Ammon's horn (tissue), 1 donor: ENCODE results near the gene MED25.

Source experiments
- DNase-seq: peaks from one replicate; pipeline ENCODE4 v3.0.0-alpha.2; 2016; ENCODE audit warnings: low spot score

Gene MED25

DNA sequence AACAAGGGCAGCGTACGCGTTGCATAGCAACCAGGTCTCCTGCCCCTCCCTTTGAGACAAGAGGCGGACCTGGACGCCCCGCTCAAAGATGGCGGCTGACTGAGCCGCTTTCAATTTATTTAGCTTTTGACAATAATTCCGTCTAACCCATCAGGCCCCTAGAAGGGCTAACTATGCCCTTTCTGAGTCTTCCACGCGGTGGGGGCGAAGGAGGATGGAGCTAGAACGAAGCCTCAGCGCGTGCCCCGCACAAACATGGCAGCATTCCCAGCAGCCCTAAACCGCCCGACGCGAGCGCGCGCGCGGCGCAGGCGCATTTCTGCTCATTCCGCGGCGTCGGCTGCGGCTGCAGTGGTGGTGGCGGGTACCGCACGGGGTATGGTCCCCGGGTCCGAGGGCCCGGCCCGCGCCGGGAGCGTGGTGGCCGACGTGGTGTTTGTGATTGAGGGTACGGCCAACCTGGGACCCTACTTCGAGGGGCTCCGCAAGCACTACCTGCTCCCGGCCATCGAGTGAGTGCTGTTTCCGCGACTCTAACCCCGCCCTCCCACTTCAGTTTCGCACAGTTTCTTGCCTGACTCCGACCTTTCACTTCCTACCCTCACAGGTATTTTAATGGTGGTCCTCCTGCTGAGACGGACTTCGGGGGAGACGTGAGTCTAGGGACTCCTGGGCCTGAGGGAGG, at the start of gene MED25:
TSS of gene MED25 (plus strand) at position 326 of the 685 bp plus-strand sequence. CDS start at position 379, 53 bp downstream.
- DNase-seq: peak; percentile 91

GRCh38 chr19:49770529-49770928, 47.6 kb upstream of the MED25 start:
- no peak for DNase-seq

DNA sequence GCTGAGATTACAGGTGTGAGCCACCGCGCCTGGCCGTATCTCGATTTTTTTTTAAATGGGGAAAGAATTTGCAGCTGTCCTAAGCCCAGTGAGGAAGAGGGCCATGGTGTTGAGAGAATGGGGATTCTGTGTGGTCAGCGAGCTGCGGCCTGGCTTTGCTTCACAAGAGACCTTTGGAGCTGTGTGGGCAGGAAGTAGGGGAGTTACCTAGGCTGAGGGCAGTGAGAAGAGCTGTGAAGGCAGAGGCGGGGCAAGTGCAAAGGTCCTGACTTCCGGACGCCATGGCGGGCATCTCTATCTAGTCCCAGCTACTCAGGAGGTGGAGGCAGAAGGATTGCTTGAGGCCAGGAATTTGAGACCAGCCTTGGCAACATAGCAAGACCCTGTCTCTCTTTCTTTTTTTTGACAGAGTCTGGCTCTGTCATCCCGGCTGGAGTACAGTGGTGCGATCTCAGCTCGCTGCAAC, 46.4 kb upstream of the MED25 start:
- DNase-seq: no peak

GRCh38 chr19:49772850-49773432, 45.1 kb upstream of the MED25 start:
- DNase-seq: no peak

GRCh38 chr19:49773663-49774350, 44.3 kb upstream of the MED25 start:
- no peak for DNase-seq

- DNase-seq: no peak
Measured at GRCh38 chr19:49774969-49775368, 43.1 kb upstream of the MED25 start.

DNA sequence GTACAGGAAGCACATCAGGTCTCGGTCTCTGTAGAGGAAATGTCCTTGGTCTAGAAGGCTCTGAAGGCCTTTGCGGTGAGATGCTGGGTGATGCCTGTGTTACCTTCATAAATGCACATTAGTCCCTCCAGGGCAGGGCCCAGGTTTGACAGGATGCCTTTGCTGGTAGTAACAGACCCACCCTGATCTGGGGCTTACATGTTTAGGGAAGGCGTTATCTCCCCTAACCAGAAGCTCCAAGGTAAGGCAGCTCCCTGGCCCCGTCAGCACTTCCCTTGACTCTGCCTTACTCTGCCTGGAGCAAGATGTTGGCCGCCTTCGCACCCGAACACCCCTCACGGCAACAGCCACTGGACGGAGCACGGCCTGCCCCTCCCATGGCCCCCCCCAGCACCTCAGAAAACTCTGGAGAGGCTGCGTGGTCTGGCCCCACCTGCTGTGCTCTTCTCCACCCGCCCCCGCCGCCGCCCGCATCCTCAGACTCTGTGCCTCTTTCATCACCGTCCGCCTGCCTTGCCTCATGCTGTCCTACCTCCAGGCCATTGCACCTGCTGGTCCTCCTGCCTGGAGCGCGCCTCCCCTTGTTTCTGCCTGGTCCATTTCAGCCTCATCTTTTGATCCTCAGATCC, 42.2 kb upstream of the MED25 start:
- DNase-seq: no peak

DNA sequence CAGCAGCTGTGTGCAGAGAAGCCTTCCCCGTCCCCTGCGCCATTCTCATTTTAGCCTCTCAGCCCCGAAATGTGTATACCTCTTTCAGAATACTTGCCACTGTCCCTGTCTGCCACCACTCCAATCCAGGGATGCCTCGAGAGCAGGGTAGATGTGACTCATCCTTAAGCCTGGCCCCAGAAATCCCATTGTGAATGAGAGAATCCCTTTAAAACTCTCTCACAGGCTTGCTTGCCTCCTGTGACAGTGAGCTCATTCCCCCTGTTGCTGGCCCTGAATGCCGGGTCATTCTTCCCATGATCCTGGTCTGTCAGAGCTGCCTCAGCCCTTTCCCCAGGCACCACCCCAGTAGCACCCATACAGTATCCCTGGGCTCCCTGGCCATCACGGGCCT, 41.7 kb upstream of the MED25 start:
- no peak for DNase-seq

- DNase-seq: no peak
Measured at GRCh38 chr19:49779731-49780555, 38.1 kb upstream of the MED25 start.

- no peak for DNase-seq
Measured at GRCh38 chr19:49780861-49781260, 37.2 kb upstream of the MED25 start.

DNA sequence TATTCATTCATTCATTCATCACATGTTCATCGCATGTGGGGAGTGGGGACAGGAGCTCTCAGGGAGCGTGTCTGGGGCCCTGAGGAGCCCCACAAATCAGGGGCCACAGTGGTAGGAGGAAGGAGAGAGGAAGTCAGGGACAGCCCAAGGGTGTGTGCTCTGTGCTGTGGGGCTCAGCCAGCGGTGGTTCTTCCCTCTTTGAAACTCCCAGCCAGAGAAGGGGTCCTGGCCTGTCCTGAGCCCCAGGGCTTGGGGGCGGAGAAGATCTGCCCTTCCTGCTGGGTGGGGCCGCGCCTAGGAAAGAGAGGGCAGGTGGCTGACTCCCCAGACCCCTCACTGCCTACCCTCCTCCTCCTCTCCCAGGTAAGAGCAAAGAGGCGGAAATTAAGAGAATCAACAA, 36.7 kb upstream of the MED25 start:
- no peak for DNase-seq

- no peak for DNase-seq
Measured at GRCh38 chr19:49782515-49782914, 35.6 kb upstream of the MED25 start.

DNA sequence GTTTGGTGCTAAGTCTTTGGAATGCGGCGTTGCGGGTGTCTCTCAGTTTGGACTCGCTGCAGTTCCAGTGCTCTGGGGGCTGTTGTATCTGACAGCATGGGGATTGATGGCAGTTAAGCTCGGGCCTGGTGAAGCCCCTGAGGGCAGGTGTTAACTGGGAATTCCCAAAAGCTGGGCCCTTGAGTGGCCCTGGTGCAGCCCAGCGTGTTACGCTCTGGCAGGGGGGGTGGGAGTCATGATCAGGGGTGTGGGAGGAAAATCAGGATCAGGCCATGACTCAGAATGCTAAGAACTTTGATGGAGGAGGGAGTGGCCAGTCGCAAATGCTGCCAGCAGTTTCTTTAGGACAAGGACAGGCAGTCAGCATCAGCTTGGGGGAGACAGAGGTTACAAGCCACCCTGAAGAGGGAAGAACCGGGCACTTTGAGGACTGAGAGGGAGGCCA, 31.7 kb upstream of the MED25 start:
- no peak for DNase-seq

DNA sequence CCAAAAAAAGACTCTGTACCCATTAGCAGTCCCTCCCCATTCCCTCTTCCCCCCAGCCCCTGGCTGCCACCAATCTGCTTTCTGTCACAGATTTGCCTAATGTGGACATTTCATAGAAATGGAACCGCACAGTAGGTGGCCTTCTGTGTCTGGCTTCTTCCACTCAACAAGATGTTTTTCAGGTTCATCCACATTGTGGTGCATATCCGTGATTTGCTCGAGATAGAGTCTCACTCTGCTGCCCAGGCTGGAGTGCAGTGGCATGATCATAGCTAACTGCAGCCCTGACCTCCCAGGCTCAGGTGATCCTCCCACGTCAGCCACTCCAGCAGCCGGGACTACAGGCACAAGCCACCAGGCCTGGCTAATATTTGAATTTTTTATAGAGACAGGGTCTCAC, 30.3 kb upstream of the MED25 start:
- no peak for DNase-seq

GRCh38 chr19:49788857-49789256, 29.2 kb upstream of the MED25 start:
- no peak for DNase-seq

DNA sequence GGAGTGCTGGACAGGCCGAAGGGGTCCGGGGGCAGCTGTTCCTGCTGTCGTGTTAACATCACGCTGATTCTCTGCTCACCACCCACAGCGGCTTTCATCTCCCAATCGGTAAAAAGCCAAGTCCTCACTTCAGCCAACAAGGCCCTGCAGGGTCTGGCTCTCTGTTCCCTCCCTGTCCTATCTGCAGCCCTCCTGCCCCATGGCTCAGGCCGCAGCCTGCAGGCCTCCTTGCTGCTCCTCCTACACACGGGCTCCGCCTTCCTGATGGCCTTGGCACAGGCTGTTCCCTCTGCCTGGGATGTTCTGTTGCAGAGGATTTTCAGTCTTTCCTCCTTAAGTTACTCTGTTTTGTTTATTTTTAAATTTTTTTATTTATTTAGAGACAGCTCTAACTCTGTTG, 27.2 kb upstream of the MED25 start:
- DNase-seq: peak; percentile 48

GRCh38 chr19:49791776-49792445, 26.2 kb upstream of the MED25 start:
- no peak for DNase-seq

DNA sequence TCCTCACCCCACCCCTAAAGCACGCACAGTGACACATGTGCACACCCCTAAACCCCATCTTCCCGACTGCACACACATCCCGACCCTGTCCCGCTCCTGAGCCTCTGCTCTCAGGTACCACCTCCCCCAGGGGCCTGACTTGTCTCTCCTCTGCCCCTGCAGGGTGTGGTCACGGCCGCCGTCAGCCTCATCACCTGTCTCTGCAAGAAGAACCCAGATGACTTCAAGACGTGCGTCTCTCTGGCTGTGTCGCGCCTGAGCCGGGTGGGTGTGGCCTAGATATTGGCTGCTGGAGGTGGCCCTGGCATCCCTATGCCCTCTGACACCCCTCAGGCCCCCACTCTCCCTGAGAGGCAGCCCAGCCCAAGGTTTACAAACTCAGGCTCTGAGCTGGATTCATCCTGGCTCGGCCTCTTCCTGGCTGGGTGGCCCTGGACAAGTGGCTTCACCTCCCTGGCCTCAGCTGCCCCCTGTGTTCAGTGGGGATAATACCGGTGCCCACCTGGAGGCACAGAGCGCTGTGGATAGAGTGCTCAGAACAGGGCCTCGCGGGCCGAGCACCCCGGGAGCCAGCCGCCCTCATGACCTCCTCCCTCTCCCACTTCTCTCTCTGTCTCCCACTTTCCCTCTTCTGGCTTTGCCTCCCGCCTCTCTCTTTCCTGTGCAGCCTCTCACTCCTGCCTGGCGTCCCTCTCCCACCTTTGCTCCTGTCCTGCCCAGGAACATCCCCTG, 25.1 kb upstream of the MED25 start:
- no peak for DNase-seq

DNA sequence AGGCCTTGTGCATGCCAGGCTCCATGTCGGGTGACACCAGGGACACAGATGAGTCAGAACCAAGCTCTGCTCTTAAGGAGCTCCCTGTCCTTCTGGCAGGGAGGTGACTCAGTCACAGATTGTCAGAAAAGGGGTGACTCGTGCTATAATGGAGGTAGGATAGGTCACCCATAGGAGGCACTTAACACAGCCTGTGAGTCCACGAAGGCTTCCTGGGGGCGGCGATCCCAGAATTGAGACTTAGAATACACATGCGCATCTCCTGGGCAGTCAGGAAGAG, 24.6 kb upstream of the MED25 start:
- DNase-seq: no peak

- DNase-seq: no peak
Measured at GRCh38 chr19:49795615-49796014, 22.5 kb upstream of the MED25 start.

DNA sequence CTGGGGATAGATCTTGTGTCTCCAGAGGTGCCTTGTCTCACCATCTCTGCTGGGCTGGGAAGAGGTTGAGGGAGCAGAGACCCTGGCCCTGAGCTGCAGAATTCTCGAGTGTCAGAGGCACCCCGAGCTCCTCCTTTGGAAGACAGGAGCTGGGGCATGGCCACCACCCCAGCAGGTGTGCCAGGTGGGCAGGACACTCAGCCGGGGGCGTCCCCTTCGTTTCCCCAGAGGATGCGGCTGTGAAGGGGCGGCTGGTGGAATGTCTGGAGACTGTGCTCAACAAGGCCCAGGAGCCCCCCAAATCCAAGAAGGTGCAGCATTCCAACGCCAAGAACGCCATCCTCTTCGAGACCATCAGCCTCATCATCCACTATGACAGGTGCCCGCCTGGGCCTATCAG, 19.5 kb upstream of the MED25 start:
- DNase-seq: no peak
